EL (cell line): ENCODE results near the gene ABLIM2.

Experiments used
- DNase-seq: peaks from one replicate; pipeline ENCODE4 v3.0.0-alpha.2; 2016

Gene ABLIM2

GRCh38 chr4:7993671-7994070 lies 164.9 kb downstream of the ABLIM2 start:
- no peak for DNase-seq

DNA sequence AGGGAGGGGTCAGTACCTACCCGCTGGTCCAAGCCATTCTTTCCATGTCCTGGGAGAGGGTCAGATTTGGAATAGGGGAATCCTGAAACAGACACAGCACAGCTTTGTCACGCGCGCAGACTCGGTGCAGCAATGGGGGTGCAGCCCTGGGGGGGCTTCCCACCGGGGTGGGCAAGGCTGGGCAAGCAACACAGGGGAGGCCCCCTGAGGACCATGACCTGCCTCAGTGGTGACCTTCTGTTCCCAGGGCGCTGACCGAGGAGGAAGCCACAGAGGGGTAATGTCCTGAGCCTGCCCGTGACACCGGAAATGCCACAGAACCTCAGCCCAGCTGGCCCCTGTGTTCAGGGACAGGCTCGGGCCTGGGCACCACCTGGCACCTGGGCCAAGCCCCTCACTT lies 165.8 kb downstream of the ABLIM2 start:
- DNase-seq = no peak

DNA sequence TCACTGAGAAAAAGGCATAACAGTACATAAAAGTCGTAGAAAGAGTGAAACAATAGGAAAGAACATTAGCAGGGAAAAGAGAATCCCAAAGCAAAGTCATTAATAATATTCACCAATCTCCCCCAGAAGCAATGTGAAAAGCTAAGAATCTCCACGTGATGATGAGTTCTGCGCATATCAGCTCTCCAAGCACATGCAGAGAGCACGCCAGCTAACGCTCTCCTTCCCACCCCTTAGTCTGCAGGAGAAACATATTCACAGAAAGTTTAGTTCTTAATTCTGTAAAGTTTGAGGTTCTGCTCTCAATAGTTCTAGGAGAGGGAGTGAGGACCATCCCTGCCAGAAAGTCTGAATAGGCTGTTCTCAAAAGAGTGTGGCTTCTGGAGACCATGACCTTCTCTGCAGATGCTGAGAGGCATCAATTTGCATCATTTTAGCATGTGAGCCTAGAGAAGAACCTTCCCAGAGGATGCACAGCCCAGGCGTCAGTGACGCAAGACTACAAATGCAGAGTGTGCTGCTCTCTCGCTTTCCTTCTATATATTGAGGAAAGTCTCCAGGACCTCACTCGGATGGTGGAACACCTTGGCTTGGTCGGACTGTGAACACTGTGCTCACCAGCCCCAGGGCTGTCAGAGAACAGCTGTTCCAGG lies 167.7 kb downstream of the ABLIM2 start:
- DNase-seq = no peak

DNA sequence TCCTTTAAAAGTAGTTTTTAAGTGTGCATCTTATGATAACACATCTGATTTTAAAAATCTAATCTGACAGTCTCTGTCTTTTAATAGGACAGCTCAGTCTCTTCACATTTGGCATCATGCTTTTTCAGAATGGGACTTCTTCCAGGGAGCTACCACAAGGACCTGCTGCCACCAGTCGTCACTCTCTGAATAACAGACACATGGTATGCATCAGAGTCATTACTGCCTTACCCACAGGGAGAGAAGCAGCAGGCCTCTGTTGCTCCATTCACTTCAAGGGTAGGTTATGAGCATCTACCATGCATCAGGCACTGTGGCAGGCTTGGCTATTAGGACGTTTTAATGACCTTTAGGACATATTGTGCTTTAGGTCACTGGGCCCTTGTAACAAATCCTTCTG lies 169.0 kb downstream of the ABLIM2 start:
- DNase-seq = no peak

GRCh38 chr4:7988437-7988836 lies 170.2 kb downstream of the ABLIM2 start:
- peak; percentile 74 for DNase-seq

DNA sequence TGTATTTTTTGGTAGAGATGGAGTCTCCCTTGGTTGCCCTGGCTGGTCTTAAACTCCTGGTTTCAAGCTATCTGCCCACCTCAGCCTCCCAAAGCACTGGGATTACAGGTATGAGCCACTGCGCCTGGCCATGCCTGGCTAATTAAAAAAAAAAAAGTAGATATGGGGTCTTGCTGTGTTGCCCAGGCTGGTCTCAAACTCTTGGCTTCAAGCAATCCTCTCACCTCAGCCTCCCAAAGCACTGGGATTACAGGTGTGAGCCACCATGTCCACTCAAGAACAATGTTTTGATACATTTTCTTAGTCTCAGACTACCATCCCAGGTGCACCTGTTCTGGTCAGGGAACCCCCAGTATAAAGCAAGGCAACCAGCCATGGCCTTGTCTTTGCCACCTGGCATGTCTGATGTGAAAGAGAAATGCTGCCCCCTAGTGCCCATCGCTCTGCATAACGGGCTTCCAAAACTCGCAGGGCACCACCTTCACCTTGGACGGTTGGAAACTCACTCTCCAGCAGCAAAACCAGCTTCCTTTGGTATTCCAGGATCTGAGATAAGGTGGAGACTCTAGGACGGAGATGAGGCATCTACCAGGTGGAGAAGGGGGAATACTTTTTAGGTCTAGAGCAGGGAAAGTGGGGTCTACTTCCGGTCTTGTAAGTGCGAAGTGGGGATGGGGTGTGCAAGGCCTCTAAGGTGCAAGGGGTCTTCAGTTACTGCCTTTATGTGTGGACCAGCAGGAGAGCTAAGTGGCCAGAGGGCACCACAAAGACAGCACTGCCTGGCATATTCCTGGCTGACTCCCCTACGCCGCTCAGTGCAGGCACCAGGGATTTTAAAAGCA lies 171.2 kb downstream of the ABLIM2 start:
- DNase-seq = peak; percentile 73

- no peak for DNase-seq
These were observed 172.6 kb downstream of the ABLIM2 start for GRCh38 chr4:7985891-7986441.

GRCh38 chr4:7985072-7985471 lies 173.5 kb downstream of the ABLIM2 start:
- no peak for DNase-seq

GRCh38 chr4:7984286-7984925 lies 174.2 kb downstream of the ABLIM2 start:
- DNase-seq = no peak

- no peak for DNase-seq
These were observed 175.3 kb downstream of the ABLIM2 start for GRCh38 chr4:7983296-7983695.

GRCh38 chr4:7981738-7982394 lies 176.7 kb downstream of the ABLIM2 start:
- no peak for DNase-seq

GRCh38 chr4:7980036-7980435 lies 178.6 kb downstream of the ABLIM2 start:
- peak; percentile 57 for DNase-seq

DNA sequence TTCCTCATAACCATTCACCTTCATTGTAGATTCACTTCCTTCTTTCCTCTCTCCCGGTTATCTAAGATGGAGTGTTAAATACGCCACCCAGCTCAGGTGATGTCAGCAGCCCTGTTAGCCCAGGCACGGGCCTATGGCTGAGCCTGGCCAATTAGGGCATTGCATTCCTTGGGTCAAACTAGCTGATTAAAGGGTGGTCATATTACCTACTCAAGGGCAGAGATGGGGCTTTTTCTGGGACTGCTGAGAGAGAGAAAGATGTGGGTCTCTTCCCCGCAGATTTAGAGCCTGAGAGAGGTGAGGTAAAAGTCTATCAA lies 179.0 kb downstream of the ABLIM2 start:
- no peak for DNase-seq

DNA sequence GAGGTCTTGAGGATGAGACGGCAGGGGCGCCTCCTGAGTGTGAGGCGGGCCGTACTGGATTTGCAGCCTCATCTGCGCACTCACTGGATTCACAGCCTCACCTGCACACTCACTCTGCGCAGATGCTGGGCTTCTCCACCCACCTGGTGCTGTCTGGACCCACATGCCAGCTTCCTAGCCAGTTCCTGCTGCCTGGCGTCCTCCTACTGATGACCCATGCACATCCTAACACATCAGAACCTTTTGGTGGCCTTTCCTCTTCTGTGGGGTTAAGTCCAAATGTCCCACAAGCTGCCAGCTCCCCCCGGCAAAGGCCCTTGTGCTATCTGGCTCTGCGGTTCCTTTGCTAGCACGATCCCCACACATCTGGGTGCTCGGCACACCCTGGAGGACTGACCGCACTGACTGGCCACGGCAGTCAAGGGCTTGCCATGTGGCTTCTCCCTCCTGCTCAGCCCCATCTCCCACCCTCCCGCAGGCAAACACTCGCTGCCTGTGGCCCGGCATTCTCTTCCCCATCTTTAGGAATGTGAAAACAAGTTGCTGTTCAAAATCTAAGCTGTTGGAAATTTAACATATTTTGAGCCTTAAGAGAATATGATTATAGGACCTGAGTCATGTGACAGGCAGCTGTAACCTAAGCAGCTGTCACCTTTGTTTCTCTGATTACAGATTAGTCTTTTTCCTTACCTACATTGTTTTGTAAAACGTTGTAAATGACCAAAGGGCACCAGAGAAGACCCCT lies 179.5 kb downstream of the ABLIM2 start:
- DNase-seq = no peak

DNA sequence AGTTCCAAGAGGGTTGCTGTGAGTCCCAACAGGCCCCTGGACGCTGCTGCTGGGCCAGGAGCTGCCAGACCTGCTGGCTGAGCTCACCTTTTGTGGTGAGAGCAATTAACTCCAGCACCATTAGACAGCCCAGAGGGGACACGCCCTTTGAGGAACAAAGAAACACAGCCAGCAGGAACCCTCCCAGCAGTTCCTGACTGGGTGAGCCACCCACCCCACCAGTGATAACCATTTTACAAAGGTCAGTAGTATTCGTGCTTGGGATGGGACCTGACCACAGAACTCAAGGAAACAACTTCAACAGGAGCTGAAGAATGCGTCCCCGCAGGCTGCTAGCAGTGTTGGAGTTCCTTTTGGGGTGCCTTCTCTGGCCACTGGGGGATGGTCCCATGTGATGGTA lies 180.1 kb downstream of the ABLIM2 start:
- DNase-seq = no peak

DNA sequence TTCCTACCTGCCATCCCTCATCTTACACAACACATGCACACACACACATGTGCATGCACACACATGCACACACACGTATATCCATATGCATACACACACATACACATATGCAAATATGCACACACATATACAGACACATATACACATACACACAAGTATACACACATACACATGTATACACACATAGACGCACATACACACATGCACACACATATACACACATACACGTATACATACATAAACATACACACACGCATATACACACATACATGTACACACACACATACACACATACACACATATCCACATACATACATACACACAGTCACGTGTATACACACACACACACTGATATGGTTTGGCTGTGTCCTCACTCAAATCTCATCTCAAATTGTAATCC lies 182.0 kb downstream of the ABLIM2 start:
- DNase-seq = no peak

GRCh38 chr4:7976025-7976424 lies 182.6 kb downstream of the ABLIM2 start:
- no peak for DNase-seq

DNA sequence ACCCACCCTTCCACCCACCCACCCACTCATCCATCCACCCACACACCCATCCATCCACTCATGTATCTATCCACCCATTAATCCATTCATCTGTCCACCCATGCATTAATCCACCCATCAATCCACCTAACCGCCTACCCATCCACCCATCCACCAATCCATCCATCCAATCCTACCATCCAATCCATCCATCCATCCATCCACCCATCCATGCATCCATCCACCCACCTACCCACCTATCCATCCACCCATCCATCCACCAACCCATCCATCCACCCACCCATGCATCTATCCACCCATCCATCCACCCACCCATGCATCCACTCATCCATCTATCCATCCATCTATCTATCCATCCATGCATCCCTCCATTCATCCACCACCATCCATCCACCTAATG lies 184.2 kb downstream of the ABLIM2 start:
- no peak for DNase-seq

- DNase-seq = peak; percentile 75
These were observed 185.1 kb downstream of the ABLIM2 start for GRCh38 chr4:7973545-7973981.

GRCh38 chr4:7971881-7972500 lies 186.6 kb downstream of the ABLIM2 start:
- DNase-seq = peak; percentile 52

GRCh38 chr4:7971159-7971631 lies 187.4 kb downstream of the ABLIM2 start:
- no peak for DNase-seq
